ENCODE results near the gene RNF25.
A peak's percentile ranks its signal among the peaks of the same experiment; 100 is the strongest.

Gene RNF25

GRCh38 chr2:218680061-218680460, 8.3 kb upstream of the RNF25 start:
- DNase-seq (ENCODE audit: low read depth) = no peak
- TF ChIP-seq CTCF (IDR thresholded peaks at IDR 0.05; ENCODE audit: low read length, missing control alignments) = no peak
- no peak overlapping the region for H3K4me3 ChIP-seq (replicated peaks; ENCODE audit: low read depth, low read length)

GRCh38 chr2:218679119-218679518, 7.3 kb upstream of the RNF25 start:
- no peak for DNase-seq (ENCODE audit: low read depth)
- H3K4me3 ChIP-seq (replicated peaks; ENCODE audit: low read depth, low read length) = no peak overlapping the region
- no peak for TF ChIP-seq CTCF (IDR thresholded peaks at IDR 0.05; ENCODE audit: low read length, missing control alignments)

- H3K4me3 ChIP-seq (replicated peaks; ENCODE audit: low read depth, low read length) = peak overlapping the region; percentile 86
- no peak for TF ChIP-seq CTCF (IDR thresholded peaks at IDR 0.05; ENCODE audit: low read length, missing control alignments)
- peak; percentile 15 for DNase-seq (ENCODE audit: low read depth)
These were observed 627 bp downstream of the RNF25 start for GRCh38 chr2:218671097-218671653.

- no peak overlapping the region for H3K4me3 ChIP-seq (replicated peaks; ENCODE audit: low read depth, low read length)
- no peak for TF ChIP-seq CTCF (IDR thresholded peaks at IDR 0.05; ENCODE audit: low read length, missing control alignments)
- no peak for DNase-seq (ENCODE audit: low read depth)
These were observed 7.1 kb downstream of the RNF25 start for GRCh38 chr2:218664653-218665052.

GRCh38 chr2:218663901-218664300, 7.9 kb downstream of the RNF25 start:
- DNase-seq (ENCODE audit: low read depth) = no peak
- no peak for TF ChIP-seq CTCF (IDR thresholded peaks at IDR 0.05; ENCODE audit: low read length, missing control alignments)
- no peak overlapping the region for H3K4me3 ChIP-seq (replicated peaks; ENCODE audit: low read depth, low read length)

GRCh38 chr2:218662827-218663226, 9.0 kb downstream of the RNF25 start:
- no peak for DNase-seq (ENCODE audit: low read depth)
- H3K4me3 ChIP-seq (replicated peaks; ENCODE audit: low read depth, low read length) = no peak overlapping the region
- no peak for TF ChIP-seq CTCF (IDR thresholded peaks at IDR 0.05; ENCODE audit: low read length, missing control alignments)

GRCh38 chr2:218662377-218662776, 9.4 kb downstream of the RNF25 start:
- DNase-seq (ENCODE audit: low read depth) = no peak
- TF ChIP-seq CTCF (IDR thresholded peaks at IDR 0.05; ENCODE audit: low read length, missing control alignments) = no peak
- no peak overlapping the region for H3K4me3 ChIP-seq (replicated peaks; ENCODE audit: low read depth, low read length)

Data from fibroblast of pulmonary artery (primary cell).